G401 (cell line): ENCODE measurements around the gene BPHL. TPM values are rescaled to one million over a fixed set of nuclear protein-coding genes. Genes with fewer than 3 reads are reported as not detected.
"Not testable (repeated sequence)": the region's sequence is repeated elsewhere in the genome, so short reads cannot be mapped to it uniquely, and the experiment has no call there.

Experiments used
- DNase-seq: peaks from one replicate; pipeline ENCODE4 v3.0.0-alpha.2; 2015; ENCODE audit warnings: low spot score
- in situ Hi-C: cut with HindIII; loops from 2 replicates; pipeline ENCODE4 v1.10.0; 2016; ENCODE audit warnings: low sequenced_read_pairs, mixed read lengths
- total RNA-seq: library from RNA; depleted of rRNA; stranded (reverse); fragments of >200 nt; shearing (Covaris generic); gene quantifications from 2 replicates; pipeline ENCODE4 v1.2.3, GENCODE V29; 2014; rRNA removed

Gene BPHL
- total RNA-seq, 1 experiment from 2014 or later: 47.0 TPM

DNA sequence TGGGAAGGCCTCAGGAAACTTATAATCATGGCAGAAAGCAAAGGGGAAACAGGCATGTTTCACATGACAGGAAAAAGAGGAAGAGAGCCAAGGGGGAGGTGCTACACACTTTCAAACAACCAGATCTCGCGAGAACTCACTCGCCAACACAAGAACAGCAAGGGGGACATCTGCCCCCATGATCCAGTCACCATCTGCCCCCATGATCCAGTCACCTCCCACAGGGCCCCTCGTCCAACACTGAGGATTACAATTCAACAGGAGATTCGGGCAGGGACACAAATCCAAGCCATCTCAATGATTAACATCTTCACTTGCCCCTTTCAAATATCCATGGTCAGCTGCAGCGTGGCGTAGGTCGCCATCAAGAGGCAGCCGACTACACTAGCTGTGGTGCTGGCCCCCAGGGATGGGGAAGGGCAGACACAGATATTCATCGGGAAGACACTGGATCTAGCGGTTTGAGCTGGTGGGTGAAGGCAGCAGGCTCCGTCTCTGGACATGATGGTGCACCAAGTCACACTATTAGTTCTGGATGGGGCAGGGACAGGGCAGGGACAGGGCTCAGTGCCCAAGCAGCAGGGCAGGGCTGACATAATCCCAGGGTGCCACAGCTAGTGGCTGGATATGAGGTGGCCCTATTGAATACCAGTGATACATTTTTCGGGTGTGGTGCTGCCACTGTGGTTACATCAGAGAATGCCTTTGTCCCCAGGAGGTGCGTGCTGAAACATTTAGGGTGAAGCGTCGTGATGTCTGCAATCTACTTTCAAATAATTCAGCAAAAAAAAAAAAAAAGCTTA is 77.4 kb downstream of the BPHL start:
- in situ Hi-C loops: no loop called here
- DNase-seq: peak; percentile 63

DNA sequence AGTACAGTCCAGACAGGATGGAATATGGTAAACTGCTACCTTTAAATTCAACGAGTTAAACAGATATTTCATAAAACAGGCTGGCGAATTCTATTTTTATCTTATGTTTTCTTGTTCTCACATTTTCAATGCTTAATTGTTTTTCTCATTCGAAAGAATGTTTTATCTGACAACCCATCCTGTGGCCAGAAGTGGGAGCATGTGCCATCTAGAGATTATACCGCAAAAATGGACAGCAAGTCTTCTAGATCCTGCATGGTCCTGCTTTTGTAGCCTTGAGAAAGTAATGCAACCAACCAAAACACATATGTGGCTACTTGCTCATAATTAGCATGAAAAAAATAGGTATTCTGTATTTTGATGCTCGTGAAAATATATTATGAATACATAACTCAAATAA is 78.3 kb downstream of the BPHL start:
- in situ Hi-C loops: no loop called here
- no peak for DNase-seq

DNA sequence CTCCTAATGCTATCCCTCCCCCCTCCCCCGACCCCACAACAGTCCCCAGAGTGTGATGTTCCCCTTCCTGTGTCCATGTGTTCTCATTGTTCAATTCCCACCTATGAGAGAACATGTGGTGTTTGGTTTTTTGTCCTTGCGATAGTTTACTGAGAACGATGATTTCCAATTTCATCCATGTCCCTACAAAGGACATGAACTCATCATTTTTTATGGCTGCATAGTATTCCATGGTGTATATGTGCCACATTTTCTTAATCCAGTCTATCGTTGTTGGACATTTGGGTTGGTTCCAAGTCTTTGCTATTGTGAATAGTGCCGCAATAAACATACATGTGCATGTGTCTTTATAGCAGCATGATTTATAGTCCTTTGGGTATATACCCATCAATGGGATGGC is 79.2 kb downstream of the BPHL start:
- in situ Hi-C loops, DNase-seq: not testable (repeated sequence)

DNA sequence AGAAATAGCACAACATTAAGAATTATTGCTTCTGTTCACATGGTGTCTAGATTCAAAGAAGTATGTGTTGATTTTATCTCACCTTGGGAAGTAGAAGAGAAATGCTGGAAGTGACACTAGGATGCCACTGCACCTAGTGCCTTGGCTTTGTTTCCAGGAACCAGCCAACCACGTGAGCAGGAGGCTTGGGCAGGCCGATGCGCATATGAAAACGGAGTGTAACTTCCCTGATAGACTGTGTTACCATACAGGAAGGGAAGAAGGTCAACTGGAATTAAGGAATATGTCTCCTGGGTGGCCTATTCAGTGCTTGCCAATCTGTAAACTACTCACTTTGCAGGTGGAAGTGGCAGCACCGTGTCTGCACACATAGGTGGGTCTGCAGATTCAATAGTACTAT is 80.9 kb downstream of the BPHL start:
- no peak for DNase-seq
- in situ Hi-C loops: no loop called here

DNA sequence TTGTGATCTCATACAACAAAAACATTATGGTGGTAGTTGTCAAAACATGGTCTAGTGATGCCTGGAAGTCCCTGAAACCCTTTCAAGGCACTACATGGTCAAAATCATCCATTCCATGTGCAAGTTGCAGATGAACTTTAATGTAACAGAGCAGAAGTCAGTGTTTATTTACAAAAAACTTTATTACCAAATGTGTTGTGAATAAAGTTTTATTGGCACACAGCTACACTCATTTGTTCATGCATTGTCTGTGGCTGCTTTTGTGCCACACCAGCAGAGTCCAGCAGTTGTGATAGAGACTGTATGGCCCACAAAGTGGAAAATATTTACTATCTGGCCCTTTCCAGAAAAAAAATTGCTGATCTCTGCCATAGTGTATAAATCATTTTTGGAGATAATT is 82.2 kb downstream of the BPHL start:
- in situ Hi-C loops: no loop called here
- no peak for DNase-seq

DNA sequence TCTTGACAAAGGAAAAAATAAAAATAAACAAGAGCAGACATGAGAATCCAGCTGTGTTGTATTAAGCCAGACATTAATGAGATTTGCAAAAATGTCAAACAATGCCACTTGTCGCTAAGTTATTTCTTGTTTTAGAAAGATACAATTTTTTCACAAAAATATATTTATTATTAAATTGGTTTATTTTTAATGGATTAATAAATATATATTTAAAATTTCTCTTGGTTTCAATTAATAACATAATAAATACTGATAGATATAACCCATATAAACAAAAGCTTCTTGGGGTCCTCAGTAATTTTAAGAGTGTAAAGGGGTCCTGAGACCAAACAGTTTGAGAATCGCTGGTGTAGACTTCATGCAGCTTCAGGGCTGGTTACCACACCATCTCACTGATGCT is 82.9 kb downstream of the BPHL start:
- no peak for DNase-seq
- in situ Hi-C loops: no loop called here

Other genes starting within 250 kb of the BPHL start
- 18.6 and 26.5 TPM in 2 replicates for gene SERPINB9, start 215.4 kb upstream of the BPHL start, total RNA-seq
- 128 and 147 TPM in 2 replicates for gene SERPINB6, start 147.1 kb upstream of the BPHL start, total RNA-seq
- 159 and 203 TPM in 2 replicates for gene NQO2, start 118.8 kb upstream of the BPHL start, total RNA-seq
- gene RIPK1, start 50.2 kb upstream of the BPHL start, total RNA-seq: 18.8 and 19.0 TPM in 2 replicates
- gene TUBB2A, start 38.8 kb downstream of the BPHL start, total RNA-seq: 169 and 184 TPM in 2 replicates
- gene TUBB2B, start 108.9 kb downstream of the BPHL start, total RNA-seq: 31.6 and 39.2 TPM in 2 replicates
- gene PSMG4, start 140.2 kb downstream of the BPHL start, total RNA-seq: 26.6 and 54.5 TPM in 2 replicates